RPMI7951 (cell line): ENCODE results near the gene HSD17B8. TPM values are rescaled to one million over a fixed set of nuclear protein-coding genes. Genes with fewer than 3 reads are reported as not detected.

Source experiments
- DNase-seq: peaks from one replicate; pipeline ENCODE4 v3.0.0-alpha.2; 2012; ENCODE audit warnings: low read depth
- total RNA-seq: library from RNA; depleted of rRNA; stranded (reverse); fragments of >200 nt; shearing (Covaris generic); gene quantifications from 2 replicates; pipeline ENCODE4 v1.2.3, GENCODE V29; 2014

HSD17B8 gene
- total RNA-seq, 1 experiment from 2014 or later = 3.4 TPM

GRCh38 chr6:33191383-33192104 is 12.9 kb upstream of the HSD17B8 start:
- DNase-seq = no peak

DNA sequence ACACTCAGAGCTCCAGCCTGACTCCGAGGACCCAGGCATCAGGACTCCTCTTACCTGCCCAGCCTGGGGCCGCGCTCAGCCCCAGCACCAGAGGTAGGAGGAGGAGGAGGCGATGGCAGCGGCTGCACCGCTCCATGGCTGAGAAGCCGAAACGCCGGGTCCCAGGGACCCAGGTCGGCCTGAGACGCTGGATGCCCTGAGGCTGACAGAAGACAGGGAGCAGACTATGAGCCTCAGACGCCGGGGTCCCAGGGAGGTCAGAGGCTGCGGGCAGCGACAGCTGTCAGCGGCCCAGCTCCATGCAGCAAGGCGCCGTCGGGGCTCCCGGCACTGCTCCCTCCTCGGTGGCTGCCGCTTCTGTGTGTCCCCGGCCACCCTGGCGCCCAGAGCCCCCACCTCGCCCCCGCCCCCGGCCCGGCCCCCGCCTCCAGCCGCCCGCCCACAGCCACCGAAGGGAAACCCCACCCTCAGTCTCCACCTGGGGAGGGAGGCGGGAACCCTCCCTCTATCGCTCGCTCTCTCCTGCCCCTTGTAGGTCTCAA is 12.3 kb upstream of the HSD17B8 start, which contains the start of gene COL11A2:
Gene COL11A2 (minus strand): TSS at position 363 of the 542 bp plus-strand sequence. CDS start 227 bp downstream, at position 136.
- DNase-seq = no peak

GRCh38 chr6:33192671-33193602 is 11.5 kb upstream of the HSD17B8 start:
- DNase-seq = peak; percentile 31

DNA sequence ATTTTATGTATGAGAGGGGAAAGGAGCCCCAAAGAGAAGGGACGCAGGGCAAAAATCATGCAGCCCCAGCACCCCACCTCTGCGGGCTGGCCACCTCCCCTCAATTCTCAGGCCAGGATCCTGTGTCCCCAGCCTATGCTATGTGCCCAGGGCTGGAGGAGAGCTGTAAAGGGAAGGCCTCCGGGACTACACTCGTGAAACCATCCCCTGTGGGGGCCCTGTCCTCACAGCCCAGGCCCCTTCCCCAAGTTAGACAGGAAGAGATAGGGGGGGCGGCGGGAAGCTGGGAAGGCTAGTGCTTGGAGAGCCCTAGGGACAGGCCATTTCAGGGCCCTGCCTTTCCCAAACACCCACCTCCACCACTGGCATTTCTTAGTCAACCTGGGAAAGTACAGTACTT is 10.8 kb upstream of the HSD17B8 start:
- no peak for DNase-seq

DNA sequence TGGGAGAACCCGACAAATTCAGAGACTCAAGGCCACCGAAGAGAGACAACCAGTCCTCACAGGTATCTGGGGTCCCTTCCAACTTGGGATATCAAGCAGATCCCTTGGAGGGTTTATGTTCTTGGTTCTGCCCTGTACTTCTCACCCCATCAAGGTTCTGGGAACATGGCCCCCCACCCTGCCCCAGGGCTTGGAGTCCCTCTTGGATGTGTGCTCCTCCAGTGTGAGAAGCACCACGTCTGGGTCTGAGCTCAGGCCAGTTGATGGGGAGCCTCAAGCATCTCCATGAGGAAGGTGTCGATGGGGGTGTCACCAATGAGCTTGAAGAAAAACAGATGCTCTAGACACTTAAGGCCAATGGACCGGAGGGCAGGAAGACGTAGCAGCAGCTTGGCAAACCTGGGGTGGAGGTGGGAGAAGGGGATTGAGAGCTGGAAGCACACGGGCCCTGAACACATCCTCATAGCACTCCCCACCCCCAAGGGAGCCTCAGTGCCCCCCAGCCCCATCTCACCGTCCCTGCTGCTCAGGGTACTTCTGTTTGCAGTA is 9.9 kb upstream of the HSD17B8 start:
- no peak for DNase-seq

GRCh38 chr6:33195304-33196165 is 8.9 kb upstream of the HSD17B8 start:
- DNase-seq = no peak

GRCh38 chr6:33197431-33198048 is 6.9 kb upstream of the HSD17B8 start:
- peak; percentile 69 for DNase-seq

DNA sequence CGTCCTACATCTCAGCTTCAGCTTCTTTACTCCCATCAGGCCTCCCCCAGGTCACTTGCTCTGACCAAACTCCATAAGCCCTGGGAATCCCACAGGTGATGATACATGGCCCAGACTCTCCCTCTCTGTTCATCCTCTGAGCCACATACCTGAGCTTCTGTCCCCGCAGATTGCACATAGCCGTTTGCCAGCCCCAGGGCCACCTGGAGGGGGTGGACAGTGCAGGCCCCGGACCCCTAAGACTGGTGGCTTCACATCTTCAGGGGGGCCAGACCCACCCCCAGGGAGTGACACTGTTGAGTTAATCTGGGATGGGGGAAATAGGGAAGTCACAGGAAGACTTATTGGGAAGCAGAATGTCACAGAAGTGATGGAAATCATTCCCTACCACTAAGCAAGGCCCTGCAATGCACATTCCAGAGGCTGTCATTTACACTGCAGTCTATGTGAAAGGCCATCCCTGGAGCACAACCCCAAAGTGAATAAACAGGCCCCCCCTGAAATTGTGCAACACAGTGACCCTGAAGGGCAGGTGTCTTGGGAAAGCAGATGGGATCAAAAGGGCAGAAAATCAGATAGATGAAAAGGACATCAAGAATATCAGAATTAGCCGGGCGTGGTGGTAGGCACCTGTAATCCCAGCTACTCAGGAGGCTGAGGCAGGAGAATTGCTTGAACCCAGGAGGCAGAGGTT is 6.1 kb upstream of the HSD17B8 start:
- no peak for DNase-seq

GRCh38 chr6:33198853-33199436 is 5.5 kb upstream of the HSD17B8 start:
- DNase-seq = no peak

DNA sequence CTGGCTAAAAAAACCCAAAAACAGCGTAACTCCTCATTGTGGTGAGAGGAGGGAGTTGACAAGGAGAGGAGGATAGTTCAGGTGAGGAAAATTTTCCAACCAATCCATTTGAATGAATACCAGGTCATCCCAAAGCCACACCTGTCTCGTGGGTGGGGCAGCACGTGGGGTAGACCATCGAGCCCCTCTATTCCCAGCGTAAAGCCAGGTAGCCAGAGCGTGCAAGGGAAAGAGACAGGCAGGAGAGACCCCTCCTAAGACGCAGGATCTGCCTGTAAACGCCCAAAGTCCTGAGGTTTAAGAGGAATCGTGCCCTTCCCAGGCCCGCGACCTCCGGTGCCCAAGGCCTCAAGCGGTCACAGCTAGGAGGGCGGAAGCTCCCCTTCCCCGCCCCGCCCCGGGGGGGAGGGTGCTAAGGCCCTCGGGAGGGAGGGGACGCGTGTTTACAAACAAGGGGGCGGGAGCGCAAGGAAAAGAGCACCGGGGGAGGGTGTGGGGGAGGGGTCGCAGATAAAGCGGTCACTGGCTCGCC is 4.7 kb upstream of the HSD17B8 start:
- peak; percentile 77 for DNase-seq

DNA sequence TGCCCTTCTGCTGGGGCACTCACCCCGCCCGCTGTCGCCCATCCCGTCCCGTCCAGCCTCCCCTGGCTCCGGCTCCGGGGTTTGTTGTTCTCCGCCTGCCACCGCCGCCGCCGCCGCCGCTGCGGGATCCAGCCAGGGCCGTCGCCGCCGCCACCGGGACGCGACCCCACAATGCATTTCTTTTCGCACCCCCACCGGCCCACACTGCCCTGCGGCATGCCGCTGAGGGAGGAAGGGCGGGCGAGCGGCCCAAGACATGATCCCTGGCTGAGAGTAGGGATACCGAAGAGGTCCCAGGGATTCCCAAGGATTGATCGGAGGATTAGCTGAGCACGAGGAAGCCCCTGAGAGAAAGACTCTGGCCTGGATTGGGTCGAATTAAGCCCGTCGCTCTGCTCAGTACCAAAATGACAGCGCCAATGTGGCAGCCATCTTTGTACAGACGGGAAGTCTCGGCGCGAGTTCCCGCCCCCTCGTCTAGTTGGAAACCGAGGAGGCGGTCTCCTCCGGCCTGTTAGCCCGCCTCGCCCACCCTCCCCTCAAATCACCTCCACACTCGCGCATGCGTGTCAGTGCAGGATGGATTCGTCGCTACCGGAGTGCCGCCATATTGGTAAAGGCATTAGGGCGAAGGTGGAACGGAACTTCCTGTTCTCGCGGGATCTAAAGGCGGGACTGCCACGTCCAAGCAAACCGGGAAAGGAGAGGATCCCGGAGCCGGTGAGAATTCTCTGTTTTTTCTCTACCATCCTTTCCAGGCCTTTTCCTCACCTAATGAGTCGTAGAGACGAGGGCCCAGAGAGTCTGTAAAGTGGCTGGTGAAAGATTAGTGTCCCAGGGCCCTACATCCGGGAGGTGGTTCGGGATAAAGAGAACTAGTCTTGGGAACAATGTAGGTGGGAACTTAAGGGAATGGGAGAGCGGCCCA is 4.0 kb upstream of the HSD17B8 start, which contains the start of the genes RXRB and SLC39A7:
Gene RXRB (minus strand): TSS at position 447 of the 928 bp plus-strand sequence. CDS start 189 bp downstream, at position 258.
Gene SLC39A7 (plus strand): TSS at position 649 of the 928 bp plus-strand sequence. CDS start 379 bp downstream, outside the sequence.
- DNase-seq = peak; percentile 98

DNA sequence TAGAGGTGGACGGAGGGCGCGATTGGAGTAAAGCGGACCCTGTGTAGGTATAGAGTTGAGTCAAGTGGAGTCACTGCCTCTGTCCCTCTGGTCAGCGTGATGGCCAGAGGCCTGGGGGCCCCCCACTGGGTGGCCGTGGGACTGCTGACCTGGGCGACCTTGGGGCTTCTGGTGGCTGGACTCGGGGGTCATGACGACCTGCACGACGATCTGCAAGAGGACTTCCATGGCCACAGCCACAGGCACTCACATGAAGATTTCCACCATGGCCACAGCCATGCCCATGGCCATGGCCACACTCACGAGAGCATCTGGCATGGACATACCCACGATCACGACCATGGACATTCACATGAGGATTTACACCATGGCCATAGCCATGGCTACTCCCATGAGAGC is 3.3 kb upstream of the HSD17B8 start:
- DNase-seq = no peak

DNA sequence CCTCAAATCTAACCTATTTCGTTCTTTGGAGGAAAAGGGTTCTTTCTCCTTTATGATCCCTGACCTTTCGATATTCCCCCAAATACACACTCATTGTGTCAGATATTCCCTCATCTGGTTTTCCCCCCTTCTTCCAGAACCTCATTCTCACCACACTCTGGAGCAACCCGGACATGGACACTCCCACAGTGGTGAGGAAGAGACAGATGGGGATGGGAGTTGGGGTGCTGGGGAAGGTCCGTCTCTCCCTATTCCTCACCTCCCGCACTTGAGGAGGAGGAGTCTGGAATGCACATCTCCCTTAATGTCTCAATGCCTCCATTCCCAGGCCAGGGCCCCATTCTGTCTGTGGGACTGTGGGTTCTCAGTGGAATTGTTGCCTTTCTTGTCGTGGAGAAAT is 2.5 kb upstream of the HSD17B8 start:
- no peak for DNase-seq

DNA sequence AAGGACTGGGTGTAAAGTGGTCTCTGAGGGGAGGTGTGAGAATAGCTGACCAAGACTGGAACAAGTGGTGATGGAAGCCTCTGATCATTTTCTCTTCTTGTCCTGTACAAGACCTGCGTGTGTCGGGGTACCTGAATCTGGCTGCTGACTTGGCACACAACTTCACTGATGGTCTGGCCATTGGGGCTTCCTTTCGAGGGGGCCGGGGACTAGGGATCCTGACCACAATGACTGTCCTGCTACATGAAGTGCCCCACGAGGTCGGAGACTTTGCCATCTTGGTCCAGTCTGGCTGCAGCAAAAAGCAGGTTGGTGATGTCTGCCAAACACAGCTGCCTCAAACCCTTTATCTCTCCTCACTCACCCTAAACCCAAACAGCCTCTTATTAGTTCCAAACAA is 1.7 kb upstream of the HSD17B8 start:
- DNase-seq = no peak

- no peak for DNase-seq
Measured at GRCh38 chr6:33203443-33204164, 851 bp upstream of the HSD17B8 start.

DNA sequence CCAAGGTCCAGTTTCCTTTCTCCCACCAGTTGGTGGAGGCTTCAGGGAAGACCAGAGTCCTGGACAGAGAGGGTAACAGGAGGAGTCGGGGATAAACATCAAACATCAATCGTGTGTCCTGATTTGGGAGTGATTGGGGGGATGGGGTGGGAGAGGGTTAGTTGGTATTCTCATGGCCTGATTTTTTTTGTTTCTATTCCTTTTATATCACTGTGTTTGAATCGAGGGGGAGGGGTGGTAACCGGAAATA is 365 bp upstream of the HSD17B8 start:
- no peak for DNase-seq

DNA sequence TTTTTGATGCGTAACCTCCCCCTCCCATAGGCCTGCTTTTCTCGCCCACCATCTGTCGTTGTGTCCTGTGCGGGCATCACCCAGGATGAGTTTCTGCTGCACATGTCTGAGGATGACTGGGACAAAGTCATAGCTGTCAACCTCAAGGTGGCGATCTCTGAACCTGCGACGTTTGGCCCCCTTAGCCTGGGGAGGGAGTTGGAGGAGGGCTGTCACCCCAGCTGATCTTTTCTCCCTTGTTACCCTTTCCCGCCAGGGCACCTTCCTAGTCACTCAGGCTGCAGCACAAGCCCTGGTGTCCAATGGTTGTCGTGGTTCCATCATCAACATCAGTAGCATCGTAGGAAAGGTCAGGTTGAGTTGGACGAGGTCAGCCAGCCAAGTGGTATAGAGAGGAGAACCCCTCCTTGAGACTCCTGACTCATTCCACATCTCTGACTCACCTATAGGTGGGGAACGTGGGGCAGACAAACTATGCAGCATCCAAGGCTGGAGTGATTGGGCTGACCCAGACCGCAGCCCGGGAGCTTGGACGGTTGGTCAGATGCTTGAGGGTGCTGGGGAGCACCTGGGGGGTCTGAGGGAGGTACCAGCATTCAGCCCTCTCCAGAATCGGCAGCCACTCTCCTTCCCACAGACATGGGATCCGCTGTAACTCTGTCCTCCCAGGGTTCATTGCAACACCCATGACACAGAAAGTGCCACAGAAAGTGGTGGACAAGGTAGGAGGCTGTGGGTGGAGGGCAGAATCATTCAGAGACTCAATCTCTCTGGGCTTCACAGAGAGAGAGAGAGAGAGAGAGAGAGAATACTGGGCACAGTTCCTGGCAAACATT is 954 bp downstream of the HSD17B8 start:
- peak; percentile 83 for DNase-seq
